A673 (cell line): ENCODE measurements around the gene MAMSTR. TPM values are rescaled to one million over a fixed set of nuclear protein-coding genes. Genes with fewer than 3 reads are reported as not detected.
"Not testable (repeated sequence)": the region's sequence is repeated elsewhere in the genome, so short reads cannot be mapped to it uniquely, and the experiment has no call there.

Experiments
- BruUV-seq: library from RNA; stranded (reverse); fragments of 400-500 nt; replicated peaks from 2 replicates; lab custom pipeline; 2021; lab: Mats Ljungman, UMichigan
- CTCF ChIA-PET: fragments of 300-600 bp; sonication (Branson Sonifier 250); formaldehyde crosslinking; loops from one replicate; lab custom pipeline; 2022; ENCODE audit warnings: antibody characterized with exemption; lab: Charles Lee
- POLR2A ChIA-PET: fragments of 300-600 bp; sonication (Branson Sonifier 250); formaldehyde crosslinking; loops from one replicate; lab custom pipeline; 2022; ENCODE audit warnings: antibody characterized with exemption; ENCODE audit not compliant: low non-redundant PET; lab: Charles Lee
- DNase-seq: peaks from one replicate; pipeline ENCODE4 v3.0.0-alpha.2; 2015; ENCODE audit warnings: low spot score
- H3K27ac ChIP-seq: fragments of 200-600 bp; sonication (generic); 2 replicates; pipeline ENCODE4 v1.5.1; 2016; ENCODE audit warnings: mixed run types, low read depth, mild to moderate bottlenecking, mixed read lengths, antibody characterized with exemption, low read length; ENCODE audit not compliant: poor library complexity, severe bottlenecking
- H3K27me3 ChIP-seq: fragments of 200-600 bp; sonication (generic); replicated peaks from 2 replicates; pipeline ENCODE4 v1.6.1; 2017; ENCODE audit warnings: mixed run types, low read depth, mild to moderate bottlenecking, mixed read lengths, antibody characterized with exemption, low read length; ENCODE audit not compliant: insufficient read depth, poor library complexity
- H3K36me3 ChIP-seq: fragments of 200-600 bp; sonication (generic); 2 replicates; pipeline ENCODE4 v1.6.1; 2016; ENCODE audit warnings: mixed run types, mild to moderate bottlenecking, mixed read lengths, antibody characterized with exemption, low read length; ENCODE audit not compliant: insufficient read depth, poor library complexity, severe bottlenecking
- H3K4me1 ChIP-seq: fragments of 200-600 bp; sonication (generic); 2 replicates; pipeline ENCODE4 v1.6.1; 2017; ENCODE audit warnings: mixed run types, mild to moderate bottlenecking, mixed read lengths, antibody characterized with exemption, low read length; ENCODE audit not compliant: insufficient read depth, poor library complexity, severe bottlenecking
- H3K4me3 ChIP-seq: fragments of 200-600 bp; sonication (generic); 2 replicates; pipeline ENCODE4 v1.5.1; 2016; ENCODE audit warnings: low read depth, mixed run types, mild to moderate bottlenecking, mixed read lengths, low read length; ENCODE audit not compliant: poor library complexity, severe bottlenecking
- H3K9me3 ChIP-seq: fragments of 200-600 bp; sonication (generic); 2 replicates; pipeline ENCODE4 v1.6.1; 2016; ENCODE audit warnings: mixed run types, low read depth, mild to moderate bottlenecking, mixed read lengths, antibody characterized with exemption, low read length; ENCODE audit not compliant: poor library complexity, severe bottlenecking
- CTCF ChIP-seq: fragments of 300-800, 200-600 bp; sonication (generic); conservative IDR thresholded peaks from 2 replicates; pipeline ENCODE4 v1.5.1; 2017; ENCODE audit warnings: low read depth, mild to moderate bottlenecking, antibody characterized with exemption, low read length, moderate library complexity, mixed read lengths
- EZH2 ChIP-seq: fragments of 200-600 bp; sonication (generic); IDR thresholded peaks from 2 replicates; pipeline ENCODE4 v1.6.1; 2017; ENCODE audit warnings: borderline replicate concordance, low read depth, mild to moderate bottlenecking, mixed read lengths, antibody characterized with exemption, low read length; ENCODE audit not compliant: poor library complexity, severe bottlenecking
- intact Hi-C: fragments of 100-400 bp; cut with micrococcal nuclease; formaldehyde crosslinking; loops from one replicate; pipeline ENCODE4 v1.10.0; 2022; ENCODE audit not compliant: unreplicated experiment
- total RNA-seq: library from RNA; stranded (reverse); gene quantifications from 2 replicates; pipeline ENCODE4 v1.2.3, GENCODE V29; 2021

Gene MAMSTR
- total RNA-seq, 1 experiment from 2014 or later = 4.7 TPM

GRCh38 chr19:48689449-48689848, 30.1 kb downstream of the MAMSTR start:
- Histone ChIP-seq H3K27ac (no peak overlapping the region), H3K27me3 (no peaks in the 10 kb centered on the region), H3K36me3 (no peaks in the 10 kb centered on the region), H3K4me3 (no peak overlapping the region), H3K9me3 (no peaks in the 10 kb centered on the region), H3K4me1 (no peaks in the 10 kb centered on the region)
- TF ChIP-seq CTCF = no peak
- TF ChIP-seq EZH2 = no peak
- intact Hi-C loops = no loop called here
- no TSS peak for BruUV-seq
- DNase-seq = no peak
- ChIA-PET POLR2A (no interaction called here), CTCF (no interaction called here)

GRCh38 chr19:48687776-48688175, 31.7 kb downstream of the MAMSTR start:
- Histone ChIP-seq H3K36me3 (no peaks in the 10 kb centered on the region), H3K4me3 (no peak overlapping the region)
- POLR2A ChIA-PET = no interaction called here

GRCh38 chr19:48686637-48687036, 32.9 kb downstream of the MAMSTR start:
- intact Hi-C loops = not testable (repeated sequence)

More at GRCh38 chr19:48687776-48688175, 31.7 kb downstream of the MAMSTR start:
- H3K27me3 ChIP-seq = no peaks in the 10 kb centered on the region
- TF ChIP-seq EZH2 (no peak), CTCF (no peak)
- CTCF ChIA-PET = no interaction called here
- no peak for DNase-seq
- BruUV-seq = no TSS peak
- H3K4me1 ChIP-seq = no peaks in the 10 kb centered on the region
- H3K27ac ChIP-seq = no peak overlapping the region
- H3K9me3 ChIP-seq = no peaks in the 10 kb centered on the region
- intact Hi-C loops = no loop called here

GRCh38 chr19:48686088-48686487, 33.4 kb downstream of the MAMSTR start:
- BruUV-seq = no TSS peak
- H3K36me3 ChIP-seq = no peaks in the 10 kb centered on the region
- no peak overlapping the region for H3K27ac ChIP-seq
- no peaks in the 10 kb centered on the region for H3K27me3 ChIP-seq
- H3K4me1 ChIP-seq = no peaks in the 10 kb centered on the region
- no peak overlapping the region for H3K4me3 ChIP-seq
- TF ChIP-seq CTCF = no peak
- ChIA-PET POLR2A (no interaction called here), CTCF (no interaction called here)
- H3K9me3 ChIP-seq = no peaks in the 10 kb centered on the region
- no peak for DNase-seq
- intact Hi-C loops = no loop called here

More at GRCh38 chr19:48686637-48687036, 32.9 kb downstream of the MAMSTR start:
- BruUV-seq, H3K4me3 ChIP-seq, CTCF ChIA-PET, H3K27ac ChIP-seq, H3K36me3 ChIP-seq, POLR2A ChIA-PET, H3K9me3 ChIP-seq, DNase-seq, H3K4me1 ChIP-seq, H3K27me3 ChIP-seq: not testable (repeated sequence)
